ENCODE data around the gene GARNL3. TPM values are rescaled to one million over a fixed set of nuclear protein-coding genes. Genes with fewer than 3 reads are reported as not detected.

Gene GARNL3
- total RNA-seq, 1 donor from 2014 or later: 19.7 TPM

DNA sequence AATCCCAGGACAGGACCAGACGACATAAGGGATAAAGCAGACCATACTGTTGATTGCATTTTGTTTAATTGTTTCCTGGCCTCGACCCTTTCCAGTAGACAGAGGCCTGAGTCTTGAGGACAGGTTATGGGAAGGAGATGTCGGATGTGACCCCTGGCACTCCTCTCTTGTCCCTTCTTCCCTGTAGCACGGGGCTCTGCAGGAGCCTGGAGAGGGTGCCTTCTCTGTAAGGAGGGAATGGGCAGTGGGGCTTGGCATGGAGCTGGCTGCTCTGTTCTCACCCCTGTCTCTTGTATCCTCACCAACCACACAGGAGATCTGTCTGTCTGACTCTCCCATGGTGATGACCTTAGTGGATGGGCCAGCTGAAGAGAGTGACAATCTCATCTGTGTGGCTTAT is 92.3 kb downstream of the GARNL3 start:
- Mint-ChIP-seq H3K4me1 (ENCODE audit: unreplicated experiment) (peaks cover 6% of the 10 kb centered on the region), H3K36me3 (no peaks in the 10 kb centered on the region), H3K27ac (no peak overlapping the region), H3K27me3 (no peaks in the 10 kb centered on the region), H3K9me3 (no peaks in the 10 kb centered on the region), H3K4me3 (no peak overlapping the region)
- no peak for DNase-seq (ENCODE audit: extremely low spot score, unreplicated experiment)
- TF ChIP-seq CTCF (conservative IDR thresholded peaks at IDR 0.05): no peak

DNA sequence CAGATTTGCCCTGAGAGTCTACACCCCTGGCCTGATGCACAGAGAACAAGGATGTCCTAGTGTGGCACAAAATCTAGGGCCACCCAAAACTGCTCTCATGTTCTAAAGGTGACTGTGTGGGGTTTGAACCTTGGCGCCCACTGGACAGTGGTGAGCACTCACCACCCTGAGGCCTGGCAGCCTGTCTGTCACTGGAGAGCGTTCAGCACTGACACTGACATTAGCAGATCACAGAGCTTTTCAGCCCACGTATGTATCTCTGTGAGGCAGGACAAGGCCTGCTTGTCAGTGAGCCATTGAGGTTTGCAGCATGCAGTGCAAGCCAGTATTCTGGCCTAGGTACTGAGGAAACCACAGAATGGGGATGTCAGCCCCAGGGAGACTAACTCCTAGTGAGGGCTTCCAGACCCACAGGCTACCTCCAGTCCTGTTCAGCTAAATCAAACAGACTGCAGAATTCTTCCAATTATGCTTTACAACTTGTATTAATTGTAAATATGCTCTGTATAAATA is 93.5 kb downstream of the GARNL3 start:
- DNase-seq (ENCODE audit: extremely low spot score, unreplicated experiment): peak; percentile 49
- Mint-ChIP-seq H3K36me3 (no peaks in the 10 kb centered on the region), H3K27ac (no peak overlapping the region), H3K4me1 (ENCODE audit: unreplicated experiment) (peaks cover 5% of the 10 kb centered on the region), H3K27me3 (no peaks in the 10 kb centered on the region), H3K9me3 (no peaks in the 10 kb centered on the region), H3K4me3 (no peak overlapping the region)
- no peak for TF ChIP-seq CTCF (conservative IDR thresholded peaks at IDR 0.05)

GRCh38 chr9:127358770-127359169 is 94.2 kb downstream of the GARNL3 start:
- H3K4me1 Mint-ChIP-seq (ENCODE audit: unreplicated experiment): peaks cover under 1% of the 10 kb centered on the region
- no peak overlapping the region for H3K27ac Mint-ChIP-seq
- H3K27me3 Mint-ChIP-seq: no peaks in the 10 kb centered on the region
- no peaks in the 10 kb centered on the region for H3K36me3 Mint-ChIP-seq
- no peak for DNase-seq (ENCODE audit: extremely low spot score, unreplicated experiment)
- H3K9me3 Mint-ChIP-seq: no peaks in the 10 kb centered on the region
- no peak for TF ChIP-seq CTCF (conservative IDR thresholded peaks at IDR 0.05)
- H3K4me3 Mint-ChIP-seq: no peak overlapping the region

DNA sequence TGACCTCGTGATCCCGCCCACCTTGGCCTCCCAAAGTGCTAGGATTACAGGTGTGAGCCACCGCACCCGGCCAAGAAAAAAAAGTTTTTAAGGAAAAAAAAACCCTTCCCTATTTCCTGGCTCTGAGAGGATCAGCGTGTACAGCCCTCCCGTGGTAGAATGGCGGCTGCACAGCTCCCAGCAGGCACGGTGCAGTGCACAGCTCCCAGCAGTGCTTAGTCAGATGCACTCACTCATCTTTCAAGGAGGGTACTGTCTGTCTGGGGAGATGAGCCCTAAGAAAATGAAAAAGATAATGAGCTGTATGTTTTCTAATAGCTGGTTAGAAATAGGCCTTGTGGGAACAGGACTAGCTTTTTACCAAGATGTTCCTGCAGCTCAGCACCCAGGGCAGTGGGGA is 95.7 kb downstream of the GARNL3 start:
- no peaks in the 10 kb centered on the region for H3K4me1 Mint-ChIP-seq (ENCODE audit: unreplicated experiment)
- no peak overlapping the region for H3K27ac Mint-ChIP-seq
- DNase-seq (ENCODE audit: extremely low spot score, unreplicated experiment): no peak
- H3K9me3 Mint-ChIP-seq: no peaks in the 10 kb centered on the region
- no peak for TF ChIP-seq CTCF (conservative IDR thresholded peaks at IDR 0.05)
- H3K36me3 Mint-ChIP-seq: no peaks in the 10 kb centered on the region
- H3K4me3 Mint-ChIP-seq: no peak overlapping the region
- no peaks in the 10 kb centered on the region for H3K27me3 Mint-ChIP-seq

GRCh38 chr9:127360829-127361228 is 96.3 kb downstream of the GARNL3 start:
- H3K9me3 Mint-ChIP-seq: no peaks in the 10 kb centered on the region

More at GRCh38 chr9:127360829-127361228, 96.3 kb downstream of the GARNL3 start:
- Mint-ChIP-seq H3K27ac (no peak overlapping the region), H3K4me1 (ENCODE audit: unreplicated experiment) (no peaks in the 10 kb centered on the region), H3K36me3 (no peaks in the 10 kb centered on the region), H3K27me3 (no peaks in the 10 kb centered on the region), H3K4me3 (no peak overlapping the region)
- no peak for TF ChIP-seq CTCF (conservative IDR thresholded peaks at IDR 0.05)
- DNase-seq (ENCODE audit: extremely low spot score, unreplicated experiment): peak; percentile 39

All from type B pancreatic cell (in vitro differentiated cells).